ENCODE data around the gene UBL4A. TPM values are rescaled to one million over a fixed set of nuclear protein-coding genes. Genes with fewer than 3 reads are reported as not detected.

The UBL4A gene
- total RNA-seq, 1 donor from 2014 or later = 34.0 TPM

DNA sequence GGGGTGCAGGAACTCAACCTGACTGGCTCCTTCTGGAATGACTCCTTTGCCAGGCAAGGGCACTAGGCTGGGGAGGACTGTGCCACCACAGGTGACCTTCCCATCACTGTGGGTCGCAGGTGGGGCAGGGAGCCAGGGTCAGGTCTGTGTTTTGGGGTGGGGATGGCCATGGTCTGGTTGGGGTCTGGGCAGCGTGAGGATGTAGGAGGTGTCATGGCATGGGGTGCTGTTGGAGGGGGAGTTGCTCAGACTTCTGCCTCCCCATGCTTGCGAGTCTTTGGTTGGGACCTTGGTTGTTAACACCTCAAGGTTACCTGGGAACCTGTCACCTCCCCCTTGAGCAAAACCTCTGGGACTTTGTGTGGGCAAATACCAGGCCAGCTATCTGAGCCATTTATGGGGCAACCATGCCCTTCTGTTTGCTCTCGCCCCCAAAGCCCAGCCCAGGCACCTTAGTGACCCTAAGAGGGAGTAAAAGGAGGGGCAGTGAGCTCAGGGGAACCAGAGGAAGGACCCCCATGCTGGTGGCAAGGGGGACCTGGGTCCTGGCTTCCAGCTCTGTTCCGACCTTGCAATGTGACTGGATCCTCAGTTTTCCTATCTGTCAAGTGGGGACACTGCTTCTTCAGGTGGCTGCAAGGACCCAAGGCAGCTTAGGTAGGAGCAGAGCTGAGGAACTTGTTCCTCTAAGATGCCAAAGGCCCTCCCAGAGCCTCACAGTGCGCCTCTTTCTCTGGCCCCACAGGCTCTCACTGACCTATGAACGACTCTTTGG lies 51.8 kb downstream of the UBL4A start:
- Histone ChIP-seq H3K4me1 (peaks cover 23% of the 10 kb centered on the region), H3K9me3 (no peaks in the 10 kb centered on the region), H3K36me3 (peaks cover 38% of the 10 kb centered on the region), H3K27ac (no peak overlapping the region), H3K4me3 (no peak overlapping the region), H3K27me3 (ENCODE audit: low read depth) (no peaks in the 10 kb centered on the region)
- ATAC-seq (no peak), DNase-seq (no peak)
- TF ChIP-seq, protein P1, sequence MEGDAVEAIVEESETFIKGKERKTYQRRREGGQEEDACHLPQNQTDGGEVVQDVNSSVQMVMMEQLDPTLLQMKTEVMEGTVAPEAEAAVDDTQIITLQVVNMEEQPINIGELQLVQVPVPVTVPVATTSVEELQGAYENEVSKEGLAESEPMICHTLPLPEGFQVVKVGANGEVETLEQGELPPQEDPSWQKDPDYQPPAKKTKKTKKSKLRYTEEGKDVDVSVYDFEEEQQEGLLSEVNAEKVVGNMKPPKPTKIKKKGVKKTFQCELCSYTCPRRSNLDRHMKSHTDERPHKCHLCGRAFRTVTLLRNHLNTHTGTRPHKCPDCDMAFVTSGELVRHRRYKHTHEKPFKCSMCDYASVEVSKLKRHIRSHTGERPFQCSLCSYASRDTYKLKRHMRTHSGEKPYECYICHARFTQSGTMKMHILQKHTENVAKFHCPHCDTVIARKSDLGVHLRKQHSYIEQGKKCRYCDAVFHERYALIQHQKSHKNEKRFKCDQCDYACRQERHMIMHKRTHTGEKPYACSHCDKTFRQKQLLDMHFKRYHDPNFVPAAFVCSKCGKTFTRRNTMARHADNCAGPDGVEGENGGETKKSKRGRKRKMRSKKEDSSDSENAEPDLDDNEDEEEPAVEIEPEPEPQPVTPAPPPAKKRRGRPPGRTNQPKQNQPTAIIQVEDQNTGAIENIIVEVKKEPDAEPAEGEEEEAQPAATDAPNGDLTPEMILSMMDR (IDR thresholded peaks at IDR 0.05) = no peak
- intact Hi-C loops (cut with DNase I) = no loop called here

Small RNA genes within 50 kb of the gene (microRNA-seq; reads per million reads assigned to microRNA genes)
- not detected for gene MIR6858 (ENCODE audit: borderline number of aligned reads)

Other genes with a start within 250 kb of the UBL4A start
- not detected for gene OPN1MW3, start 229.0 kb downstream of the UBL4A start, total RNA-seq
- gene TEX28, start 191.5 kb downstream of the UBL4A start, total RNA-seq = not detected
- gene TKTL1, start 190.8 kb downstream of the UBL4A start, total RNA-seq = not detected
- 1,080 TPM for gene FLNA, start 112.0 kb downstream of the UBL4A start, total RNA-seq
- gene EMD, start 107.3 kb downstream of the UBL4A start, total RNA-seq = 50.9 TPM
- gene RPL10, start 88.2 kb downstream of the UBL4A start, total RNA-seq = 2,678 TPM
- gene DNASE1L1, start 77.4 kb downstream of the UBL4A start, total RNA-seq = 36.1 TPM
- 47.8 TPM for gene TAFAZZIN, start 75.1 kb downstream of the UBL4A start, total RNA-seq
- 235 TPM for gene ATP6AP1, start 57.9 kb downstream of the UBL4A start, total RNA-seq
- 111 TPM for gene GDI1, start 49.5 kb downstream of the UBL4A start, total RNA-seq
- 77.5 TPM for gene FAM50A, start 42.5 kb downstream of the UBL4A start, total RNA-seq
- 49.0 TPM for gene PLXNA3, start 28.3 kb downstream of the UBL4A start, total RNA-seq
- gene LAGE3, start 7.3 kb downstream of the UBL4A start, total RNA-seq = 20.4 TPM
- 20.2 TPM for gene SLC10A3, start 4.0 kb upstream of the UBL4A start, total RNA-seq
- 39.7 TPM for gene FAM3A, start 29.6 kb upstream of the UBL4A start, total RNA-seq
- 80.2 TPM for gene G6PD, start 60.2 kb upstream of the UBL4A start, total RNA-seq
- gene IKBKG, start 61.0 kb upstream of the UBL4A start, total RNA-seq = 31.4 TPM
- not detected for gene CTAG1A, start 98.5 kb upstream of the UBL4A start, total RNA-seq
- not detected for gene CTAG1B, start 132.7 kb upstream of the UBL4A start, total RNA-seq
- not detected for gene CTAG2, start 167.0 kb upstream of the UBL4A start, total RNA-seq